IPS-18a (cell line): ENCODE results near the gene FAM124A.

Source experiments
- H3K27ac ChIP-seq: one replicate; pipeline ENCODE4 v1.5.1; 2013; ENCODE audit warnings: low read length
- H3K27me3 ChIP-seq: one replicate; pipeline ENCODE4 v1.6.1; 2013; ENCODE audit warnings: mild to moderate bottlenecking, low read length; ENCODE audit not compliant: control insufficient read depth, insufficient read depth
- H3K36me3 ChIP-seq: one replicate; pipeline ENCODE4 v1.6.1; 2013; ENCODE audit warnings: low read depth, low read length; ENCODE audit not compliant: control insufficient read depth
- H3K4me1 ChIP-seq: one replicate; pipeline ENCODE4 v1.6.1; 2013; ENCODE audit warnings: low read depth, low read length; ENCODE audit not compliant: control insufficient read depth
- H3K4me3 ChIP-seq: one replicate; pipeline ENCODE4 v1.5.1; 2013; ENCODE audit warnings: low read length
- H3K9ac ChIP-seq: one replicate; pipeline ENCODE4 v1.6.1; 2013; ENCODE audit warnings: mild to moderate bottlenecking, low read length, moderate library complexity
- H3K9me3 ChIP-seq: one replicate; pipeline ENCODE4 v1.6.1; 2013; ENCODE audit warnings: low read depth, low read length; ENCODE audit not compliant: control insufficient read depth

The FAM124A gene

DNA sequence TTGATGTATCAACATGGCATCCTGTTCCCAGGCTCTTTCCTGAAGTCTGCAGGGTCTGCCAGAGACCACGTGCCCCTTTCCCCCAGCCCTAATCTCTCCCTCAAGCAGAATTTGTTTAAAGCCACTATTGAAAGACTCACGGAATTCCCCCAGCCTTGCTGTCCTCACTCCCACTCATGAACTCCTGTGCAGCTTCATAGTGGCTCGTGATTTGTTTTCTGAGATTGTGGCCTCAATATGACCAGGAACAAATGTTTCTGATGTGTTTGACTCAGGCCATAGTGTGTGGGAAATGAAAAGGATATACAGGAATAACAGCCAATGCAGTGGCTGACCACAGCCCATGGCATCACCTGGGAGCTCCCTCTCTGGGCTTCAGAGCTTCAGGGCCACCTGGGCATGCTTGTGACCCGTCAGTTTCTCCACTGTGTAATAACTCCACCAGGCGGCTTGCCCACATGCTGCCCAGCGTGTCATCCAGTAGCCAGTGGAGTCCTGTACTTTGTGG is 109.2 kb downstream of the FAM124A start:
- H3K4me1 ChIP-seq, result peaks cover 15% of the 10 kb centered on the region
- H3K27me3 ChIP-seq, result no peaks in the 10 kb centered on the region
- no peak overlapping the region for H3K27ac ChIP-seq
- no peaks in the 10 kb centered on the region for H3K36me3 ChIP-seq
- H3K9me3 ChIP-seq, result no peaks in the 10 kb centered on the region
- H3K4me3 ChIP-seq, result no peak overlapping the region
- H3K9ac ChIP-seq, result no peak overlapping the region

DNA sequence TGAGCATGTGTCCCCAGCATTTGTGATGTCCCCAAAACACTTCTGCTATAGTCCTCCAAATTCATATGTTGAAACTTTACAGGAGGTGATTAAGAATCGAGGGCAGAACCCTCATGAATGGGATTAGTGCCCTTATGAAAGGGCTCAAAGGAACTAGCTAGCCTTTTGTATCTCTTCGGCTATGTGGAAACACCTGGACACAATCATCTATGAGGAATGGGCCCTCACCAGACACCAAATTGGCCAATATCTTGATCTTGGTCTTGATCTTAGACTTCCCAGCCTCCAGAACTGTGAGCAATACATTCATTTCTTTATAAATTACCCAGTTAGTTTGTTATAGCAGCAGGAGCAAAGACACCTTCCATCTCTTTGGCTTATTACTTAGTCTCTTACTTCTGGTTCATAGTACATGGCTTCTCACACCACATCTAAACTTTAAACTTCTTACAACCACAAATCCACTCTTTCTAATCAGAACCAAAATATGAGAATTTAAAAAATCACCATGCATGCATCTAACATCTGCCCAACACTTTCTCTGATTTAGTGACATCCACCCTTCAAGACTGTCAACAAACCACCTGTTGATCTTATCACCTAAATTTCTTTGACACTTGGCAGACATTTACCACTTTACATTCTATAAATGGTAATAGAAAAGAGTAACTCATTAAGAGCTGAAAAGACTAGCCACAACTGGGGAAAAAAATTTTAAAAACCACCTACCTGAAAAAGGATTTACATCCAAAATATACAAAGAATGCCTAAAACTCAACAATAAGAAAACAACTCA is 110.6 kb downstream of the FAM124A start:
- Histone ChIP-seq H3K27ac (no peak overlapping the region), H3K4me3 (no peak overlapping the region), H3K4me1 (peaks cover 15% of the 10 kb centered on the region), H3K9ac (no peak overlapping the region), H3K27me3 (no peaks in the 10 kb centered on the region), H3K9me3 (no peaks in the 10 kb centered on the region), H3K36me3 (no peaks in the 10 kb centered on the region)

GRCh38 chr13:51333421-51333820 is 111.2 kb downstream of the FAM124A start:
- no peaks in the 10 kb centered on the region for H3K27me3 ChIP-seq
- H3K9ac ChIP-seq, result no peak overlapping the region

DNA sequence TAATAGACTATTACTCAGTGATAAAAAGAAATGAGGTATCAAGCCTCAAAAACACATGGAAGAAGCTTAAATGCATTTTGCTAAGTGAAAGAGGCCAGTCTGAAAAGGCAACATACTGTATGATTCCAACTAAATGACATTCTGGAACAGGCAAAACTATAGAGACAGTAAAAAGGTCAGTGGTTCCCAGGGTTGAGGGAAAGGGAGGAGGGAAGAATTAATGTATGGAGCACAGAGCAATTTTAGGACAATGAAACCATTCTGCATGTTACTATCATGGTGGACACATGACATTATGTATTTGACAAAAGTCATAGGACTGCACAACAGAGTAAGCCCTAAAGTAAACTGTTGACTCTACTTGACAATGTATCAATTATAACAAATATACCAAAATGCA is 111.6 kb downstream of the FAM124A start:
- no peaks in the 10 kb centered on the region for H3K36me3 ChIP-seq
- H3K4me1 ChIP-seq, result peaks cover 8% of the 10 kb centered on the region
- H3K4me3 ChIP-seq, result no peak overlapping the region
- H3K9ac ChIP-seq, result no peak overlapping the region
- no peaks in the 10 kb centered on the region for H3K9me3 ChIP-seq
- no peak overlapping the region for H3K27ac ChIP-seq
- H3K27me3 ChIP-seq, result no peaks in the 10 kb centered on the region

More at GRCh38 chr13:51333421-51333820, 111.2 kb downstream of the FAM124A start:
- Histone ChIP-seq H3K36me3 (no peaks in the 10 kb centered on the region), H3K4me1 (peaks cover 11% of the 10 kb centered on the region), H3K27ac (no peak overlapping the region), H3K9me3 (no peaks in the 10 kb centered on the region), H3K4me3 (no peak overlapping the region)
